Keratinocyte (primary cell): ENCODE results near the gene SMYD2.

Experiments used
- EZH2 ChIP-seq: IDR thresholded peaks from one replicate; pipeline ENCODE4 v1.6.1; 2012; ENCODE audit warnings: inconsistent platforms, mild to moderate bottlenecking, low read length, moderate library complexity
- TF ChIP-seq, protein P1 (sequence below), 3 experiments: IDR thresholded peaks in 1 of 3; conservative IDR thresholded peaks in 1 of 3; optimal IDR thresholded peaks in 1 of 3; 2 replicates in 2 of 3; 3 replicates in 1 of 3; pipeline versions ENCODE3 to v1.5.1; 2011; ENCODE audit warnings: low read length in 3 of 3, mild to moderate bottlenecking in 3 of 3, moderate library complexity in 2 of 3, control low read depth in 1 of 3, inconsistent platforms in 1 of 3; ENCODE audit not compliant: insufficient read depth in 2 of 3; ENCODE audit errors: extremely low read depth in 1 of 3

DNA sequence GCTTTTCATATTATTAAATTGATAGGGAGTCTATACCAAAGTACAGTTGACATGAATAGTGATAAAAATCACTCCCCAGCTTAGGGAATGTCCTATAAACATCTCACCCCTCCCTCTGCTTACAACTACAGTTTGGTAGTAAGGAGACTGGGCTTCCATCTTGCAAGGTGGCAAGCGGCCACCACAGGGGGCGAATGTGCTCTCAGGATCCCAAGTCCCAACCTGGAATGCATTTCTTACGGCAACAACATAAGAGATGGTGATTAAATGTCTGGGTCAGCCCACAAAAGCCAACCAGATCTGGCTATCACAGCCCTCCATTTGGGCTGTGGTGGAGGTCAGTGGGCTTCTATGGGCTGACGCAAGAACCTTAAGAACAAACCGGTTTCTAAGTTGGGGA, 68.0 kb downstream of the SMYD2 start:
- TF ChIP-seq, protein P1, sequence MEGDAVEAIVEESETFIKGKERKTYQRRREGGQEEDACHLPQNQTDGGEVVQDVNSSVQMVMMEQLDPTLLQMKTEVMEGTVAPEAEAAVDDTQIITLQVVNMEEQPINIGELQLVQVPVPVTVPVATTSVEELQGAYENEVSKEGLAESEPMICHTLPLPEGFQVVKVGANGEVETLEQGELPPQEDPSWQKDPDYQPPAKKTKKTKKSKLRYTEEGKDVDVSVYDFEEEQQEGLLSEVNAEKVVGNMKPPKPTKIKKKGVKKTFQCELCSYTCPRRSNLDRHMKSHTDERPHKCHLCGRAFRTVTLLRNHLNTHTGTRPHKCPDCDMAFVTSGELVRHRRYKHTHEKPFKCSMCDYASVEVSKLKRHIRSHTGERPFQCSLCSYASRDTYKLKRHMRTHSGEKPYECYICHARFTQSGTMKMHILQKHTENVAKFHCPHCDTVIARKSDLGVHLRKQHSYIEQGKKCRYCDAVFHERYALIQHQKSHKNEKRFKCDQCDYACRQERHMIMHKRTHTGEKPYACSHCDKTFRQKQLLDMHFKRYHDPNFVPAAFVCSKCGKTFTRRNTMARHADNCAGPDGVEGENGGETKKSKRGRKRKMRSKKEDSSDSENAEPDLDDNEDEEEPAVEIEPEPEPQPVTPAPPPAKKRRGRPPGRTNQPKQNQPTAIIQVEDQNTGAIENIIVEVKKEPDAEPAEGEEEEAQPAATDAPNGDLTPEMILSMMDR (optimal IDR thresholded peaks at IDR 0.05 in 1 of 3, IDR thresholded peaks at IDR 0.05 in 1 of 3, conservative IDR thresholded peaks at IDR 0.05 in 1 of 3; ENCODE audit: extremely low read depth in 1 of 3, insufficient read depth in 2 of 3, low read length in 3 of 3) = no peak
- TF ChIP-seq EZH2 = no peak
